Nephron (organoid): Measurements from ENCODE around the gene PKMYT1.

ENCODE experiments used
- H3K27ac Mint-ChIP-seq, 3 experiments: 2 replicates each; pipeline ENCODE4 v1.8.0; 2020; ENCODE audit warnings: mixed read lengths in 3 of 3, mild to moderate bottlenecking in 2 of 3, moderate library complexity in 1 of 3
- H3K27me3 Mint-ChIP-seq: 2 replicates; pipeline ENCODE4 v1.8.0; 2021; ENCODE audit warnings: low read depth, mild to moderate bottlenecking, moderate library complexity, mixed read lengths
- H3K36me3 Mint-ChIP-seq: 2 replicates; pipeline ENCODE4 v1.8.0; 2020; ENCODE audit warnings: low read depth, mixed read lengths
- H3K4me1 Mint-ChIP-seq: 2 replicates; pipeline ENCODE4 v1.8.0; 2020; ENCODE audit warnings: mixed read lengths
- H3K4me3 Mint-ChIP-seq, 3 experiments: 2 replicates each; pipeline ENCODE4 v1.8.0; 2020; ENCODE audit warnings: mild to moderate bottlenecking in 3 of 3, mixed read lengths in 3 of 3, moderate library complexity in 2 of 3
- H3K9me3 Mint-ChIP-seq: 2 replicates; pipeline ENCODE4 v1.8.0; 2020; ENCODE audit warnings: mixed read lengths
- CTCF ChIP-seq, 3 experiments: fragments of 200-600 bp; sonication (generic); IDR thresholded peaks; one replicate each; pipeline ENCODE4 v1.5.0; 2021; ENCODE audit warnings: antibody characterized with exemption in 3 of 3; ENCODE audit not compliant: unreplicated experiment in 3 of 3

The PKMYT1 gene

DNA sequence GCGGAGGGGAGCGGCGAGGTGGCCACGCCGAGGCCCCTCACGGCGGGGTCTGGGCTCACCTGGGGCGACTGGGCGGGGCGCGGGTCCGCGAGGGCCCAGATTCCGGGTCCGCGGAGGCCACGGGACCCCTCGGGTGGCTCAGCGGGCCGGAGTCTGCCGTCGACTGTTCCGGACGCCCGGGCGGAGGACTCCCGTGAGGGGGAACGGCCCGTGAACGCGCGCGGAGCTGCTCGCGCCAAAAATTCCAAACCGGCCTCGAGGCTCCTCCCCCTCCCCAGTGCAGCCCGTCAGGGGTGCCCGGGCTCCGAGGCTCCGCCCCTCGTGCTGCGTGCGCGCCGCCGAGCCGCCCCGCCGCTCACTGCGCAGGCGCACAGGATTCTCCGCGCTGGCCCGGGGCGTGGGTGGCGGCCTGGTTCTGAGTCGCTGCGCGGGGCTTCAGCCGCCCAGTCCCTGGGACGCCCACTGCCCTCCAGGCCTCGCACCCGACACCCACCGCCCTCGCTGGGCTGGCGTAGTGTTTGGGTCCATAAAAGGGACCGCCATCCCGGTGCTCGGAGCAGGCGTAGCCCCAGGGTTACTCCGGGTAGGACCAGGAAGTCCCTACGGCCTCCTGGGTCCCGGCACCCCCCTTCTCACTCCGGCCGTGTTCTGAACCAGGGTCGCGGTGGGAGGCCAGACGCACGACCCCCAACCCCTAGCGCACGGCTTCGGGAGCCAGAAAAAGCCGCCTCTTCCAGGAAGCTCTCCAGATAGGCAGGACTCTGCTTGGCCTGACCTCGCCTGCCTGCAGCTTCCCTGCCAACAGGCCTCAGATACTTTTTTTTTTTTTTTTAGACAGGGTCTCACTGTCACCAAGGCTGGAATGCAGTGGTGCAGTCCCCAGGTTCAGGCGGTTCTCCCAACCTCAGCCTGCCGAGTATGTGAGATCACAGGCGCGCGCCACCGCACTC is at the start of gene PKMYT1:
Gene PKMYT1, minus strand, starts transcription at position 220 of the 950 bp plus-strand sequence. CDS start 789 bp downstream, outside the sequence.
- peaks cover 8% of the 10 kb centered on the region for H3K27me3 Mint-ChIP-seq
- peak within 1 kb of the TSS; percentile 78 to 88 (median 84) for H3K27ac Mint-ChIP-seq
- H3K4me1 Mint-ChIP-seq: peaks cover 22% of the 10 kb centered on the region
- H3K36me3 Mint-ChIP-seq: no peaks in the 10 kb centered on the region
- H3K9me3 Mint-ChIP-seq: no peaks in the 10 kb centered on the region
- H3K4me3 Mint-ChIP-seq: peak within 1 kb of the TSS; percentile 83 to 93 (median 84)
- no peak for TF ChIP-seq CTCF (IDR thresholded peaks at IDR 0.05; ENCODE audit: unreplicated experiment in 3 of 3)

DNA sequence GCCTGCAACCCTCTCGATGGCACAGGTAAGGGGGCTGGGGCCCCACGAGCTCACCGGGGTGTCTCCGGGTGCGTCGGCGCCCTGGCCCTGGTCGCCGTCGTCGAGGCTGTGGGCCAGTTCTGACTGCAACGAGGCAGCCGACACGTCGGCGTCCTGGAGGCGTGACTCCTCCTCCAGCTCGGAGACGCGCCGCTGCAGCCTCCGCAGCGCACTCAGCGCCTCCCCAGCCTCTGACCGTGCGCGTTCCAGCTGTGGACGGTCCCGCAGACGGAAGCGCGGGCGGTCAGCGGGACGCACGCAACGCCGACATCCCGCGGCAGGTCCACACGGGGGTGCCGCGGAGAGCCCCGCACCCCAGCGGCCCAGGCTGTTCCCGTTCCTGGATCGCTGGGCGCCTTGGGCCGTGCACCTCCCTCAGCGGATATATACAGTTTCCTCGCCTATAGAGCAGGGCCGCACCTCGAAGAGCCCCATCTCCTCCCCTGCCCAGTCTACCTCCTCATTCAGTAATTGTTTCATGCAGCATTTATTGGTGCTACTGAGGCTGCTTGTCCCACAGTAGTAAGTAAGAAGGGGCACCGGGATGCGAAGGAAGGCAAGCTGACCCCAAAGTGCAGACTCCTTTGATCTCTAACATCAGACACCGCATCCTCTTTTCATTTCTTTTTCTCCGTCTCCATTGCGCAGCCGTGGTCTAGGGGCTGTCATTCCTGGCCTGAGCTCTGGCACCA is 49.4 kb upstream of the PKMYT1 start:
- H3K36me3 Mint-ChIP-seq: peaks cover 9% of the 10 kb centered on the region

DNA sequence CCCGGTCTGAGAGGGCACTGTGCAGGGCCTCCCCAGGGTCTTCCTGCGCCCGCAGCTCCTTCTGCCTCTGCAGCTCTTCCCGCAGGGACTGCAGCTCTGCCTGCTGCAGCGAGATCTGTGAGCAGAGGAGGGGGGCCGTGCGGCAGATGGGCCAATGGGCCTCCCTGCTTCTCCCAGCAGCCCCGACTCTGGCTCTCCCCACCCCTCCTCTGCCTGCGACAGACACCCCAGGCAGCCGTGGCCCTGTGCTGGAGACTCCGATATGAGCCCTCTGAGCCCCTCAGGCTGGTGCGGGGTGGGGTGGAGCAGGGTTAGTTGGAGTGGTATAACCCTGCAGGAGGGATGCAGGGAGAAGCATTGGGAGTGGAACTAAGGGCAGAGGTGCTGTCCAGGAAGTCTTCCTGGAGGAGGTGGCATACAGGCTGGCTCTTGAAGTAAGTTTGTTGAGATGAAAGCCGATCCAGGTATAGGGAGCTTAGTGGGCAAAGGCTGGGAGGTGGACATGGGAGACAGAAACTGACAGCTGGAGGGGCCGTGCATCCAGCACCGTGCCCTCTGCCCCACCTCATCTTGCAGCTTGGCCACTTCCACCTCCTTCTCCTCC is 48.6 kb upstream of the PKMYT1 start:
- TF ChIP-seq CTCF (IDR thresholded peaks at IDR 0.05; ENCODE audit: unreplicated experiment in 3 of 3): no peak
- H3K27ac Mint-ChIP-seq: no peak overlapping the region
- H3K27me3 Mint-ChIP-seq: peaks cover 39% of the 10 kb centered on the region
- no peaks in the 10 kb centered on the region for H3K9me3 Mint-ChIP-seq
- H3K36me3 Mint-ChIP-seq: peaks cover 12% of the 10 kb centered on the region
- no peak overlapping the region for H3K4me3 Mint-ChIP-seq
- H3K4me1 Mint-ChIP-seq: peaks cover 11% of the 10 kb centered on the region

More for the DNA sequence above, 49.4 kb upstream of the PKMYT1 start:
- no peaks in the 10 kb centered on the region for H3K9me3 Mint-ChIP-seq
- no peak for TF ChIP-seq CTCF (IDR thresholded peaks at IDR 0.05; ENCODE audit: unreplicated experiment in 3 of 3)
- peaks cover 4% of the 10 kb centered on the region for H3K4me1 Mint-ChIP-seq
- no peak overlapping the region for H3K4me3 Mint-ChIP-seq
- H3K27me3 Mint-ChIP-seq: peaks cover 47% of the 10 kb centered on the region
- H3K27ac Mint-ChIP-seq: no peak overlapping the region

DNA sequence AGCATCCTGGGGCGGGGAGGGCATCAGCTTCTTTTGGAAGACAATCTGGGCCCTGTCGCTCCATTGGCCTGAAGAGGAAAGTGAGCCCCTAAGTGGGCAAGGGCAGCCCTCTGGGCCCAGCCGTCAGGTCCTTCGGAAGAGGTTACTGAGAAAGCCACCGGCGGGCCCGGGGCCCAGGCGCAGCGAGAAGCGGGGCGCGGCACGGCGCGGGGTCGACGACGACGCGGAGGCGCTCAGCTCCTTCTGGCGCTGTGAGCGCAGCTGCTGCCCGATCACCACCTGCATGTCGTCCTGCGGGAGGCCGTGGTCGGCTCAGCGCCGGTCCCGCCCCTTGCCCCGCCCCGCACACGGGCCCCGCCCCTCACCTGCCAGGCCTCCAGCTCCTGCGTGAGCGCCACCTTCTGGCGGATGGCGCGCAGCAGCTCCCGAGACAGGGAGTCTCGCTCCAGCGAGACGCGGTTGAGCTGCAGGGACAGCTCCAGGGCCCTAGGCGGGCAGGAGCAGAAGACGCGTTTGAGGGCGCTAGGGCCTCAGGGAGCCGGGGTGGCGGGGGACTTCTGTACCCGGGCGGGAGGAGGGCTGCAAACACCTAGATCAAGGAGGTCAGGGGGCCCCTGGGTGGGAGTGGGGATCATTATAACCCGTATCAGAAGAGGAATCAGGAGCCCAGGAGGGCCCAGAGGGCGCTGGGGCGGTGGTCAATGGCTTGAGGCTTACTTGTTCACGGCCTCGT is 47.9 kb upstream of the PKMYT1 start:
- Mint-ChIP-seq H3K36me3 (peaks cover 12% of the 10 kb centered on the region), H3K4me1 (peaks cover 13% of the 10 kb centered on the region), H3K4me3 (no peak overlapping the region), H3K27me3 (peaks cover 32% of the 10 kb centered on the region), H3K27ac (no peak overlapping the region), H3K9me3 (no peaks in the 10 kb centered on the region)
- peak; percentile 78 to 91 (median 80) for TF ChIP-seq CTCF (IDR thresholded peaks at IDR 0.05; ENCODE audit: unreplicated experiment in 3 of 3)

DNA sequence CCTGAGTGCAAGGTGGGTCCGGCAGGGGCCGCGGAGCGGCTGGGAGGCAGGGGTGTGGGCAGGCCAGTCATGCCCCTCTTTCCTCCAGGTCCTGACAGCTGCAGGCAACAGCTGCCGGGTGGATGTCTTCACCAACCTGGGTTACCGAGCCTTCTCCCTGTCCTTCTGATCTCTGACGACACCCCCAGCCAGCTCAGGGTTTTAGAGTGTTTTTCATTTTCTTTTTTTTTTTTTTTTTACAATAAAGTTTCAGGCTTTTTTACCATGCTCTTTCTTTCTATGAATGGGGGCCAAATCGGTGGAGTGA is 47.2 kb upstream of the PKMYT1 start:
- peaks cover 12% of the 10 kb centered on the region for H3K36me3 Mint-ChIP-seq
- no peak overlapping the region for H3K27ac Mint-ChIP-seq
- peaks cover 20% of the 10 kb centered on the region for H3K4me1 Mint-ChIP-seq
- H3K27me3 Mint-ChIP-seq: peaks cover 25% of the 10 kb centered on the region
- no peaks in the 10 kb centered on the region for H3K9me3 Mint-ChIP-seq
- H3K4me3 Mint-ChIP-seq: peak overlapping the region in 1 of 3 experiments; percentile 23
- TF ChIP-seq CTCF (IDR thresholded peaks at IDR 0.05; ENCODE audit: unreplicated experiment in 3 of 3): no peak
